ENCODE measurements around the gene FLT1. TPM values are rescaled to one million over a fixed set of nuclear protein-coding genes. Genes with fewer than 3 reads are reported as not detected.

The FLT1 gene
- total and polyA plus RNA-seq, 2 of the 13 experiments (the other 11 are each of a cell fraction or from before 2014, with no cell fraction given): 0.02 TPM; not detected in 1

GRCh38 chr13:28537171-28537570, 42.2 kb upstream of the FLT1 start (continued):
- no peak for TF ChIP-seq ZNF205 (CRISPR knock-in tag; IDR thresholded peaks at IDR 0.05)
- TF ChIP-seq NKX3-1 (CRISPR knock-in tag; IDR thresholded peaks at IDR 0.05): no peak

GRCh38 chr13:28536371-28536770, 41.4 kb upstream of the FLT1 start:
- BruUV-seq (replicated peaks): no TSS peak
- no peak overlapping the region for H3K9ac ChIP-seq (ENCODE audit: insufficient read depth, low read depth, low read length)
- H4K20me1 ChIP-seq (ENCODE audit: insufficient read depth, low read length): no peaks in the 10 kb centered on the region
- intact Hi-C loops (cut with micrococcal nuclease; ENCODE audit: unreplicated experiment): no loop called here
- H3K27ac ChIP-seq (ENCODE audit: extremely low read length, insufficient read depth, low read length): no peak overlapping the region
- H3K4me3 ChIP-seq (replicated peaks in 1 of 3; ENCODE audit: insufficient read depth in 1 of 3, low read depth in 2 of 3, low read length in 3 of 3): no peak overlapping the region
- no peaks in the 10 kb centered on the region for H3K36me3 ChIP-seq (replicated peaks in 1 of 2; ENCODE audit: control insufficient read depth in 1 of 2, insufficient read depth in 2 of 2, low read length in 2 of 2)
- in situ Hi-C loops (cut with HindIII; ENCODE audit: extremely low pct_ligation_motif_present, low pct_unique_long_range_greater_than_20kb): no loop called here
- ATAC-seq (no peak), FAIRE-seq (no peak), DNase-seq (ENCODE audit: low spot score) (no peak)
- WGBS (ENCODE audit: low lambda C conversion rate): 2% methylated on average over 3 of the region's 3 CpGs
- ChIA-PET POLR2A (no interaction called here), CTCF (ENCODE audit: low intra/inter-chr PET ratio, low total read pairs) (no interaction called here)
- no peaks in the 10 kb centered on the region for H3K79me2 ChIP-seq (ENCODE audit: insufficient read depth, low read length)
- peaks cover 2 to 23% of the 10 kb centered on the region in 2 experiments for H3K27me3 ChIP-seq (ENCODE audit: control insufficient read depth in 1 of 2, insufficient read depth in 2 of 2, low read length in 2 of 2)
- H3K4me1 ChIP-seq (ENCODE audit: insufficient read depth, low read length): peaks cover 8% of the 10 kb centered on the region
- TF ChIP-seq CBX2 (IDR thresholded peaks at IDR 0.05; ENCODE audit: low read depth, low read length) (no peak), CBX2 (CRISPR knock-in tag; IDR thresholded peaks at IDR 0.05; ENCODE audit: low read depth) (no peak), MEIS2 (CRISPR knock-in tag; IDR thresholded peaks at IDR 0.05) (no peak), ZNF234 (CRISPR knock-in tag; conservative IDR thresholded peaks at IDR 0.05) (no peak), MED8 (CRISPR knock-in tag; IDR thresholded peaks at IDR 0.05; ENCODE audit: insufficient replicate concordance) (no peak)
- no peak overlapping the region for H3K4me2 ChIP-seq (ENCODE audit: low read depth, low read length)
- no peak overlapping the region for H2AFZ ChIP-seq (ENCODE audit: low read length)
- H3K9me3 ChIP-seq (ENCODE audit: low read length): no peaks in the 10 kb centered on the region

DNA sequence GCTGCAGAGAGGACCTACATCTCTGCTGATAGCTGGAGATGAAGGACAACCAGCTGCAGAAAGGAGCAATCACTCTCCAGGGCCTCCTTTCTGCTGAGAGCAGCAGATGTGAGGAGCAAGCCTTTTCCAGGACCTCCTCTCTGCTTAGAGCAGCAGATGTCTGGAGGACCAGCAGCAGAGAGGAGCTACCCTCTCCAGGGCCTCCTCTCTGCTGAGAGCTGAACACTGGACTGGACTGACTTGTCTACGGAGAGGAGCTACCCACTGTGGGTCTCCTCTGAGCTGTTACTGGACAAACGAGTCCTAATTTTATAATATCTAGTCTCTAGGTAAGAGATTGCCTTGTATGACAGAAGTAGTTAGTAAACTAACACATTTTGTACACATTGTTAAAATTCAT, 40.8 kb upstream of the FLT1 start:
- H3K4me1 ChIP-seq (ENCODE audit: insufficient read depth, low read length): peaks cover 14% of the 10 kb centered on the region
- H2AFZ ChIP-seq (ENCODE audit: low read length): no peak overlapping the region
- H3K27me3 ChIP-seq (ENCODE audit: control insufficient read depth in 1 of 2, insufficient read depth in 2 of 2, low read length in 2 of 2): peaks cover 4 to 30% of the 10 kb centered on the region in 2 experiments
- WGBS (ENCODE audit: low lambda C conversion rate): 6% methylated on average over 2 of the region's 2 CpGs
- H3K36me3 ChIP-seq (replicated peaks in 1 of 2; ENCODE audit: control insufficient read depth in 1 of 2, insufficient read depth in 2 of 2, low read length in 2 of 2): no peaks in the 10 kb centered on the region
- in situ Hi-C loops (cut with HindIII; ENCODE audit: extremely low pct_ligation_motif_present, low pct_unique_long_range_greater_than_20kb) (no loop called here), intact Hi-C loops (cut with micrococcal nuclease; ENCODE audit: unreplicated experiment) (no loop called here)
- H3K27ac ChIP-seq (ENCODE audit: extremely low read length, insufficient read depth, low read length): no peak overlapping the region
- CTCF ChIA-PET (ENCODE audit: low intra/inter-chr PET ratio, low total read pairs): no interaction called here
- BruUV-seq (replicated peaks): no TSS peak
- DNase-seq (ENCODE audit: low spot score) (no peak), FAIRE-seq (no peak), ATAC-seq (no peak)
- POLR2A ChIA-PET: no interaction called here
- H3K9ac ChIP-seq (ENCODE audit: insufficient read depth, low read depth, low read length): no peak overlapping the region
- no peak overlapping the region for H3K4me2 ChIP-seq (ENCODE audit: low read depth, low read length)
- H4K20me1 ChIP-seq (ENCODE audit: insufficient read depth, low read length): no peaks in the 10 kb centered on the region
- H3K9me3 ChIP-seq (ENCODE audit: low read length): no peaks in the 10 kb centered on the region
- H3K4me3 ChIP-seq (replicated peaks in 1 of 3; ENCODE audit: insufficient read depth in 1 of 3, low read depth in 2 of 3, low read length in 3 of 3): no peak overlapping the region
- H3K79me2 ChIP-seq (ENCODE audit: insufficient read depth, low read length): no peaks in the 10 kb centered on the region
- TF ChIP-seq ZNF737 (CRISPR knock-in tag; IDR thresholded peaks at IDR 0.05; ENCODE audit: borderline replicate concordance) (no peak), ZNF354B (CRISPR knock-in tag; IDR thresholded peaks at IDR 0.05) (no peak), ZSCAN25 (CRISPR knock-in tag; IDR thresholded peaks at IDR 0.05) (no peak), ZNF431 (CRISPR knock-in tag; IDR thresholded peaks at IDR 0.05; ENCODE audit: borderline replicate concordance, low read depth) (no peak), FOXC1 (CRISPR knock-in tag; IDR thresholded peaks at IDR 0.05; ENCODE audit: borderline replicate concordance) (no peak)
- TF ChIP-seq, protein P1, sequence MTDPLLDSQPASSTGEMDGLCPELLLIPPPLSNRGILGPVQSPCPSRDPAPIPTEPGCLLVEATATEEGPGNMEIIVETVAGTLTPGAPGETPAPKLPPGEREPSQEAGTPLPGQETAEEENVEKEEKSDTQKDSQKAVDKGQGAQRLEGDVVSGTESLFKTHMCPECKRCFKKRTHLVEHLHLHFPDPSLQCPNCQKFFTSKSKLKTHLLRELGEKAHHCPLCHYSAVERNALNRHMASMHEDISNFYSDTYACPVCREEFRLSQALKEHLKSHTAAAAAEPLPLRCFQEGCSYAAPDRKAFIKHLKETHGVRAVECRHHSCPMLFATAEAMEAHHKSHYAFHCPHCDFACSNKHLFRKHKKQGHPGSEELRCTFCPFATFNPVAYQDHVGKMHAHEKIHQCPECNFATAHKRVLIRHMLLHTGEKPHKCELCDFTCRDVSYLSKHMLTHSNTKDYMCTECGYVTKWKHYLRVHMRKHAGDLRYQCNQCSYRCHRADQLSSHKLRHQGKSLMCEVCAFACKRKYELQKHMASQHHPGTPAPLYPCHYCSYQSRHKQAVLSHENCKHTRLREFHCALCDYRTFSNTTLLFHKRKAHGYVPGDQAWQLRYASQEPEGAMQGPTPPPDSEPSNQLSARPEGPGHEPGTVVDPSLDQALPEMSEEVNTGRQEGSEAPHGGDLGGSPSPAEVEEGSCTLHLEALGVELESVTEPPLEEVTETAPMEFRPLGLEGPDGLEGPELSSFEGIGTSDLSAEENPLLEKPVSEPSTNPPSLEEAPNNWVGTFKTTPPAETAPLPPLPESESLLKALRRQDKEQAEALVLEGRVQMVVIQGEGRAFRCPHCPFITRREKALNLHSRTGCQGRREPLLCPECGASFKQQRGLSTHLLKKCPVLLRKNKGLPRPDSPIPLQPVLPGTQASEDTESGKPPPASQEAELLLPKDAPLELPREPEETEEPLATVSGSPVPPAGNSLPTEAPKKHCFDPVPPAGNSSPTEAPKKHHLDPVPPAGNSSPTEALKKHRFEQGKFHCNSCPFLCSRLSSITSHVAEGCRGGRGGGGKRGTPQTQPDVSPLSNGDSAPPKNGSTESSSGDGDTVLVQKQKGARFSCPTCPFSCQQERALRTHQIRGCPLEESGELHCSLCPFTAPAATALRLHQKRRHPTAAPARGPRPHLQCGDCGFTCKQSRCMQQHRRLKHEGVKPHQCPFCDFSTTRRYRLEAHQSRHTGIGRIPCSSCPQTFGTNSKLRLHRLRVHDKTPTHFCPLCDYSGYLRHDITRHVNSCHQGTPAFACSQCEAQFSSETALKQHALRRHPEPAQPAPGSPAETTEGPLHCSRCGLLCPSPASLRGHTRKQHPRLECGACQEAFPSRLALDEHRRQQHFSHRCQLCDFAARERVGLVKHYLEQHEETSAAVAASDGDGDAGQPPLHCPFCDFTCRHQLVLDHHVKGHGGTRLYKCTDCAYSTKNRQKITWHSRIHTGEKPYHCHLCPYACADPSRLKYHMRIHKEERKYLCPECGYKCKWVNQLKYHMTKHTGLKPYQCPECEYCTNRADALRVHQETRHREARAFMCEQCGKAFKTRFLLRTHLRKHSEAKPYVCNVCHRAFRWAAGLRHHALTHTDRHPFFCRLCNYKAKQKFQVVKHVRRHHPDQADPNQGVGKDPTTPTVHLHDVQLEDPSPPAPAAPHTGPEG (CRISPR knock-in tag; IDR thresholded peaks at IDR 0.05): no peak
